HG02938 (cell line): ENCODE data around the gene LTBP1.
A peak's percentile ranks its signal among the peaks of the same experiment; 100 is the strongest.
"Not testable (repeated sequence)": the region's sequence is repeated elsewhere in the genome, so short reads cannot be mapped to it uniquely, and the experiment has no call there.

Source experiments
- ATAC-seq: cut with Tn5 transposase; IDR thresholded peaks from one replicate; pipeline ENCODE4 v1.9.1; 2021; ENCODE audit warnings: mild to moderate bottlenecking, moderate library complexity; ENCODE audit not compliant: unreplicated experiment

LTBP1 gene

GRCh38 chr2:33441235-33441810 lies 494.6 kb downstream of the LTBP1 start:
- peak; percentile 92 for ATAC-seq

GRCh38 chr2:33442052-33442451 lies 495.3 kb downstream of the LTBP1 start:
- ATAC-seq: not testable (repeated sequence)

GRCh38 chr2:33442528-33443079 lies 495.9 kb downstream of the LTBP1 start:
- ATAC-seq: no peak

GRCh38 chr2:33443274-33443829 lies 496.6 kb downstream of the LTBP1 start:
- ATAC-seq: no peak

- ATAC-seq: no peak
Observed at GRCh38 chr2:33444967-33445366, 498.2 kb downstream of the LTBP1 start.

GRCh38 chr2:33448220-33448899 lies 501.6 kb downstream of the LTBP1 start:
- ATAC-seq: no peak
